Calu3 (cell line): ENCODE measurements around the gene ATP2C2. TPM values are rescaled to one million over a fixed set of nuclear protein-coding genes. Genes with fewer than 3 reads are reported as not detected.

ENCODE experiments used
- BruUV-seq: library from RNA; stranded (reverse); fragments of 400-500 nt; replicated peaks from 2 replicates; lab custom pipeline; 2021; lab: Mats Ljungman, UMichigan
- CTCF ChIA-PET: fragments of 300-600 bp; sonication (Branson Sonifier 250); formaldehyde crosslinking; loops from one replicate; lab custom pipeline; 2022; ENCODE audit warnings: antibody characterized with exemption; lab: Charles Lee
- DNase-seq: peaks from one replicate; pipeline ENCODE4 v3.0.0; 2022
- H3K27ac Mint-ChIP-seq: one replicate; pipeline ENCODE4 v1.8.0; 2022; ENCODE audit warnings: mixed read lengths; ENCODE audit not compliant: unreplicated experiment
- H3K27me3 Mint-ChIP-seq: one replicate; pipeline ENCODE4 v1.8.0; 2022; ENCODE audit warnings: mixed read lengths; ENCODE audit not compliant: unreplicated experiment
- H3K36me3 Mint-ChIP-seq: one replicate; pipeline ENCODE4 v1.8.0; 2022; ENCODE audit warnings: mild to moderate bottlenecking, moderate library complexity, mixed read lengths; ENCODE audit not compliant: insufficient read depth, unreplicated experiment
- H3K4me1 Mint-ChIP-seq: one replicate; pipeline ENCODE4 v1.8.0; 2022; ENCODE audit warnings: mild to moderate bottlenecking, low read depth, mixed read lengths; ENCODE audit not compliant: unreplicated experiment
- H3K4me3 Mint-ChIP-seq: one replicate; pipeline ENCODE4 v1.8.0; 2022; ENCODE audit warnings: mild to moderate bottlenecking, low read depth, moderate library complexity, mixed read lengths; ENCODE audit not compliant: unreplicated experiment
- H3K9me3 Mint-ChIP-seq: one replicate; pipeline ENCODE4 v1.8.0; 2022; ENCODE audit warnings: low read depth, mixed read lengths; ENCODE audit not compliant: unreplicated experiment
- CTCF ChIP-seq: fragments of 200-600 bp; IDR thresholded peaks from one replicate; pipeline ENCODE4 v1.8.0; 2022; ENCODE audit warnings: antibody characterized with exemption; ENCODE audit not compliant: unreplicated experiment
- intact Hi-C: fragments of 100-400 bp; cut with micrococcal nuclease; formaldehyde crosslinking; loops from one replicate; pipeline ENCODE4 v1.10.0; 2022; ENCODE audit not compliant: unreplicated experiment
- total RNA-seq: library from RNA; stranded (reverse); gene quantifications from 2 replicates; pipeline ENCODE4 v1.2.3, GENCODE V29; 2022

ATP2C2 gene
- total RNA-seq, 1 experiment from 2014 or later = 30.5 TPM

DNA sequence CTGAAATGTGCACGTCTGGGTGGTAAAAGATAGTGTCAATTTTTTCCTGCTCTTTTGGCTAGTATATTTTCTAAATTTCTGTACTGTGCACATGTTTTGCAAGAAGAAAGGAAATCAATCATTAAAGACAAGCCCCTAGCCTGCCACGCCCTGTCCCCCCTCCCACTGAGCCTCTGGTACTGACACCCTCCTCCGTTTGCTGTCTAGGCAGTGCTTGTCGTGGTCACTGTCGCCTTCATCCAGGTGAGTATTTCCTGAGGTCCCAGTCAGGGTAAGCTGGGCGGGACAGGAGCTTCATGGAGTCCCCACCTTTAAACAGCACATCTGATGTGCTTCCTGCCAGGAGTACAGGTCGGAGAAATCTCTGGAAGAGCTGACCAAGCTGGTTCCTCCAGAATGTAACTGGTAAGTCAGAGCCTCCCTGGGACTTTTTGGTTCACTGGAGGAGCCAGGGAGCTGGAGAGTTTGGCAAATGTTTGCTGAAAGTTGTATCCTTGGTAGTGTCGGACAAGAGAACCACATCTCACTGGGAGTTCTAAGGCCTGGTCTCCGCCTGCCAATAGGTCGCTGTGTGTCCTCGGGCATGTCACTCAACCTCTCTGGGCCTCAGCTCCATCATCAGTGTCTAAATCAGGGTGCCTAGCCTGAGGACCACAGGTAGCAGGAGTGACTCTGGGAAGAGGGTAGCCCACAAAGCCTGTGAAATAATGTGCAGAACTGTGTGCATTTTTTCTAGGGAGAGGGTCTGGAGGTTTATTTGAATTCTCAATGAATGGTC is 42.2 kb downstream of the ATP2C2 start:
- TF ChIP-seq CTCF = no peak
- no peak for DNase-seq
- no peaks in the 10 kb centered on the region for H3K9me3 Mint-ChIP-seq
- CTCF ChIA-PET = no interaction called here
- no peak overlapping the region for H3K27ac Mint-ChIP-seq
- intact Hi-C loops = no loop called here
- H3K36me3 Mint-ChIP-seq = peaks cover 5% of the 10 kb centered on the region
- no peaks in the 10 kb centered on the region for H3K4me1 Mint-ChIP-seq
- H3K27me3 Mint-ChIP-seq = no peaks in the 10 kb centered on the region
- H3K4me3 Mint-ChIP-seq = no peak overlapping the region
- BruUV-seq = no TSS peak

DNA sequence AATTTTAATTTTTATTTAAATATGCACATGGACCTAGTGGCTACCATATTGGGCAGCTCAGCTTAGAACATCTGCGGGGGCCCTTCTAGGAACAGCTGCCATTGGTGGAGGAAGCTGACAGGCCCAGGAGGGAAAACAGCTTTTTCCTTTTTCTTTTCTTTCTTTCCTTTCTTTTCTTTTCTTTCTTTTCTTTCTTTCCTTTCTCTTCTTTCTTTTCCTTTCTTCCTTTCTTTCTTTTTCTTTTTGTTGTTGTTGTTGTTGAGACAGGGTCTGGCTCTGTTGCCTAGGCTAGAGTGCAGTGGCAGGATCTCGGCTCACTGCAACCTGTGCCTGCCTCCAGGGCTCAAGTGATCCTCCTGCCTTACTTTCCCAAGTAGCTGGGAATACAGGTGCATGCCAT is 43.4 kb downstream of the ATP2C2 start:
- no TSS peak for BruUV-seq
- Mint-ChIP-seq H3K4me1 (no peaks in the 10 kb centered on the region), H3K4me3 (no peak overlapping the region), H3K27me3 (no peaks in the 10 kb centered on the region), H3K9me3 (no peaks in the 10 kb centered on the region), H3K36me3 (peaks cover 5% of the 10 kb centered on the region), H3K27ac (no peak overlapping the region)
- intact Hi-C loops = no loop called here
- CTCF ChIA-PET = no interaction called here
- no peak for DNase-seq
- no peak for TF ChIP-seq CTCF

GRCh38 chr16:84412262-84412661 is 43.9 kb downstream of the ATP2C2 start:
- no peak for TF ChIP-seq CTCF
- no peaks in the 10 kb centered on the region for H3K9me3 Mint-ChIP-seq
- H3K27ac Mint-ChIP-seq = no peak overlapping the region
- H3K4me3 Mint-ChIP-seq = no peak overlapping the region
- no peak for DNase-seq
- H3K4me1 Mint-ChIP-seq = no peaks in the 10 kb centered on the region
- peaks cover 5% of the 10 kb centered on the region for H3K36me3 Mint-ChIP-seq
- CTCF ChIA-PET = no interaction called here
- intact Hi-C loops = no loop called here
- H3K27me3 Mint-ChIP-seq = no peaks in the 10 kb centered on the region
- BruUV-seq = no TSS peak

- no peaks in the 10 kb centered on the region for H3K27me3 Mint-ChIP-seq
- no peak for TF ChIP-seq CTCF
- H3K27ac Mint-ChIP-seq = no peak overlapping the region
- no TSS peak for BruUV-seq
- H3K4me3 Mint-ChIP-seq = no peak overlapping the region
- intact Hi-C loops = no loop called here
- H3K4me1 Mint-ChIP-seq = no peaks in the 10 kb centered on the region
- CTCF ChIA-PET = no interaction called here
- peaks cover 5% of the 10 kb centered on the region for H3K36me3 Mint-ChIP-seq
- DNase-seq = no peak
- no peaks in the 10 kb centered on the region for H3K9me3 Mint-ChIP-seq
Measured at GRCh38 chr16:84413244-84414004, 45.1 kb downstream of the ATP2C2 start.
